Ovary (tissue), 9 donors: ENCODE results near the gene ALOX5. TPM values are rescaled to one million over a fixed set of nuclear protein-coding genes. Genes with fewer than 3 reads are reported as not detected.
A peak's percentile ranks its signal among the peaks of the same experiment; 100 is the strongest.

Experiments
- DNase-seq, 5 donors: peaks; one replicate each; pipeline ENCODE4 v3.0.0-alpha.2; 2019 to 2020
- H3K27ac ChIP-seq, 2 donors: fragments of 200-600 bp; one replicate each; pipeline versions ENCODE4 v1.5.1 to v1.8.0; 2019 to 2022
- H3K27me3 ChIP-seq: fragments of 200-600 bp; one replicate; pipeline ENCODE4 v1.8.0; 2022
- H3K36me3 ChIP-seq: fragments of 200-600 bp; sonication (generic); one replicate; pipeline ENCODE4 v1.5.1; 2019
- H3K4me1 ChIP-seq: one replicate; pipeline ENCODE4 v1.8.1; 2013; ENCODE audit warnings: mild to moderate bottlenecking, moderate library complexity; ENCODE audit not compliant: insufficient read depth
- H3K4me3 ChIP-seq: fragments of 200-600 bp; sonication (generic); one replicate; pipeline ENCODE4 v1.5.1; 2017
- H3K9me3 ChIP-seq, 2 donors: fragments of 200-600 bp in 1 of 2; sonication (generic) in 1 of 2; one replicate each; pipeline versions ENCODE4 v1.5.1 to v1.8.1; 2013 to 2019; ENCODE audit warnings: mild to moderate bottlenecking in 1 of 2, moderate library complexity in 1 of 2
- CTCF ChIP-seq, 3 donors: fragments of 450-650 bp in 2 of 3; fragments of 200-600 bp in 1 of 3; IDR thresholded peaks; one replicate each; pipeline versions ENCODE4 v1.5.1 to v1.8.0; 2016 to 2022; ENCODE audit warnings: antibody characterized with exemption in 3 of 3, mild to moderate bottlenecking in 1 of 3
- EP300 ChIP-seq: sonication (generic); formaldehyde crosslinking; IDR thresholded peaks from one replicate; pipeline ENCODE4 v1.6.1; 2017; ENCODE audit warnings: antibody characterized with exemption
- POLR2A ChIP-seq: fragments of 450-650 bp; IDR thresholded peaks from one replicate; pipeline ENCODE4 v1.6.1; 2017; ENCODE audit warnings: antibody characterized with exemption, mild to moderate bottlenecking, moderate library complexity
- WGBS, 3 donors: extraction: QIAGEN DNeasy Blood & Tissue Kit in 1 of 3; methylation state at CpG; one replicate each; pipeline versions ENCODE4 v1.1.5 to v1.1.7; 2013 to 2017; 5-methylcytosine and 5-hydroxymethylcytosine counted together
- intact Hi-C, 4 donors: fragments of 100-400 bp; cut with DNase I; formaldehyde crosslinking; loops; one replicate each; pipeline versions ENCODE4 v1.11.0 to v1.15.1; 2022 to 2023
- polyA plus RNA-seq, 2 donors: library from polyadenylated mRNA; stranded (reverse); fragments of 200-250 nt in 1 of 2; fragments of 350-450 nt in 1 of 2; fragmentation: Illumina TruSeq in 1 of 2; extraction: RNeasy Lipid Tissue Mini Kit (QIAGEN cat#74804) in 1 of 2; gene quantifications; one replicate each; pipeline ENCODE4 v1.2.3, GENCODE V29; 2013 to 2014
- total RNA-seq, 7 donors: library from RNA; depleted of rRNA in 2 of 7; stranded (reverse); fragments of >200 nt in 2 of 7; fragmentation: NEBNext Ultra II Directional in 3 of 7; extraction: Animal tissue kit (Norgen Biotek cat#: 25700) in 3 of 7; gene quantifications; one replicate each; pipeline versions ENCODE4 v1.1.0 to v1.2.4, GENCODE V29; 2016 to 2023
- donor health status: DM: no; HTN: no; CAD: no; lungs with moderate emphysema.
- donor health status: DM: no; HTN: no; CAD: no.
- donor health status: Bipolar disorder and iron deficiency.
- donor health status: DM: yes; HTN: yes; CAD: no.
- donor health status: DM: no; HTN: no; CAD: no.
- donor health status: DM: yes; HTN: yes; CAD: no.

ALOX5 gene
- total and polyA plus RNA-seq, 9 donors, result 1.7 to 17.7 (median 6.3) TPM

- peak; percentile 84 to 89 (median 86) for DNase-seq
Measured at GRCh38 chr10:45420453-45421192, 46.6 kb downstream of the ALOX5 start.

GRCh38 chr10:45421221-45422097, 47.4 kb downstream of the ALOX5 start:
- H3K4me1 ChIP-seq, result peaks cover 6% of the 10 kb centered on the region
- no peaks in the 10 kb centered on the region for H3K9me3 ChIP-seq
- WGBS, 3 donors, result 57 to 67% (median 58%) methylated on average over 7 of the region's 7 CpGs
- peak overlapping the region in 1 of 2 donors; percentile 5 for H3K27ac ChIP-seq
- H3K36me3 ChIP-seq, result no peaks in the 10 kb centered on the region
- TF ChIP-seq CTCF (IDR thresholded peaks at IDR 0.05) (no peak), POLR2A (no peak), EP300 (no peak)
- no peaks in the 10 kb centered on the region for H3K27me3 ChIP-seq
- DNase-seq, result peak in 1 of 5 donors; percentile 38
- intact Hi-C loops, result no loop called here
- no peak overlapping the region for H3K4me3 ChIP-seq

More at GRCh38 chr10:45420453-45421192, 46.6 kb downstream of the ALOX5 start:
- TF ChIP-seq POLR2A (no peak), CTCF (IDR thresholded peaks at IDR 0.05) (no peak), EP300 (no peak)
- no peaks in the 10 kb centered on the region for H3K27me3 ChIP-seq
- intact Hi-C loops, result no loop called here
- no peaks in the 10 kb centered on the region for H3K9me3 ChIP-seq
- peaks cover 6% of the 10 kb centered on the region for H3K4me1 ChIP-seq
- WGBS, 3 donors, result 10 to 20% (median 12%) methylated on average over 16 of the region's 16 CpGs
- H3K36me3 ChIP-seq, result no peaks in the 10 kb centered on the region
- no peak overlapping the region for H3K4me3 ChIP-seq
- peak overlapping the region in 1 of 2 donors; percentile 5 for H3K27ac ChIP-seq

- Histone ChIP-seq H3K4me3 (no peak overlapping the region), H3K27ac (no peak overlapping the region), H3K27me3 (no peaks in the 10 kb centered on the region), H3K36me3 (no peaks in the 10 kb centered on the region), H3K9me3 (no peaks in the 10 kb centered on the region), H3K4me1 (peaks cover 6% of the 10 kb centered on the region)
- WGBS, 3 donors, result 75 to 81% (median 77%) methylated on average over 6 of the region's 6 CpGs
- intact Hi-C loops, result no loop called here
- no peak for DNase-seq
- TF ChIP-seq EP300 (no peak), CTCF (IDR thresholded peaks at IDR 0.05) (no peak), POLR2A (no peak)
Measured at GRCh38 chr10:45422207-45422865, 48.3 kb downstream of the ALOX5 start.

- intact Hi-C loops, result no loop called here
Measured at GRCh38 chr10:45422866-45423659, 49.0 kb downstream of the ALOX5 start.

More at GRCh38 chr10:45422866-45423659, 49.0 kb downstream of the ALOX5 start:
- H3K27me3 ChIP-seq, result no peaks in the 10 kb centered on the region
- H3K4me1 ChIP-seq, result peaks cover 6% of the 10 kb centered on the region
- H3K9me3 ChIP-seq, result no peaks in the 10 kb centered on the region
- no peak overlapping the region for H3K27ac ChIP-seq
- WGBS, 3 donors, result 83 to 87% (median 86%) methylated on average over 9 of the region's 9 CpGs
- no peak overlapping the region for H3K4me3 ChIP-seq
- no peaks in the 10 kb centered on the region for H3K36me3 ChIP-seq
- TF ChIP-seq EP300, result no peak
- TF ChIP-seq POLR2A, result no peak
- TF ChIP-seq CTCF (IDR thresholded peaks at IDR 0.05), result no peak
- no peak for DNase-seq
